Measurements from ENCODE around the gene OR2AJ1.

The OR2AJ1 gene, protein sequence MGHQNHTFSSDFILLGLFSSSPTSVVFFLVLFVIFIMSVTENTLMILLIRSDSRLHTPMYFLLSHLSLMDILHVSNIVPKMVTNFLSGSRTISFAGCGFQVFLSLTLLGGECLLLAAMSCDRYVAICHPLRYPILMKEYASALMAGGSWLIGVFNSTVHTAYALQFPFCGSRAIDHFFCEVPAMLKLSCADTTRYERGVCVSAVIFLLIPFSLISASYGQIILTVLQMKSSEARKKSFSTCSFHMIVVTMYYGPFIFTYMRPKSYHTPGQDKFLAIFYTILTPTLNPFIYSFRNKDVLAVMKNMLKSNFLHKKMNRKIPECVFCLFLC

DNA sequence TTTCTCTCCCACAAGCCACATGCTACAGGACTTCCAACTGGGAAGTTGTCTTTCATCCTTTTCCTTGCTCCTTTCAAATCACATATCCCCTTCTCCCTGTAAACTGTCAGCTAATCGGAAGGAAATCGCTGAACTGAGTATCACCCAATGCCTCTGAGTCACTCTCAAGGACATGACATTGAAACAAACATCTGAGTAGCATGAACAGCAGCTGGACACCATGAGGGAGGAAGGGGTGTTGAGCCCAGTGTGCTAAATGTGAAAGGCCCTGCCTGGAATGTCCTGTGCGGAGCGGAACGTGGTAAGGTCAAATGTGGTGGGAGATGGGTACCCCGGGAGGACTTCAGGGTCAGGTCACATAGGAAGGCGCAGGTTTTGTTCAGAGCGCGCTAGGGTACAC, at the start of gene OR2AJ1:
Gene OR2AJ1 (plus strand): TSS at position 22 of the 400 bp plus-strand sequence. CDS start 8,880 bp downstream, outside the sequence.
- no peak for DNase-seq

DNA sequence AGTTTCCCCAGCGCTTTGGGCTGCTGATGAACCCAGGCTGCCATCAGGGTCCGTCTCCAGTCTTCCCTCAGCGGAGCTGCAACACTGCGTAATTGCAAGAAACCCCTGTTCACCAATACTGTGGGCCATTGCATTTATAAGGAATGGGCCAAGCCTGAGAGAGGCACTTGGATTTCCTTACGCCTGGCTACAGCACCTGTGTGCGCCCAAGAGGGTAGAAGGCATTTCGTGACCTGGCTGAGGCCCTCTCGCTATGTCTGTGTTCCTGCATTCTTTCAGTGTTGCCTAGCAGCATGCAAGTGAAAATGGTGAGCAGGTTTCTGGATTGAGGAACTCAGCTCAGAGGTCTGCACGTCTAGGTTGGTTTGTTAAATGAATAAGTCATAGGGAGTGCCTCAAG, 41.3 kb upstream of the OR2AJ1 start:
- DNase-seq: no peak

DNA sequence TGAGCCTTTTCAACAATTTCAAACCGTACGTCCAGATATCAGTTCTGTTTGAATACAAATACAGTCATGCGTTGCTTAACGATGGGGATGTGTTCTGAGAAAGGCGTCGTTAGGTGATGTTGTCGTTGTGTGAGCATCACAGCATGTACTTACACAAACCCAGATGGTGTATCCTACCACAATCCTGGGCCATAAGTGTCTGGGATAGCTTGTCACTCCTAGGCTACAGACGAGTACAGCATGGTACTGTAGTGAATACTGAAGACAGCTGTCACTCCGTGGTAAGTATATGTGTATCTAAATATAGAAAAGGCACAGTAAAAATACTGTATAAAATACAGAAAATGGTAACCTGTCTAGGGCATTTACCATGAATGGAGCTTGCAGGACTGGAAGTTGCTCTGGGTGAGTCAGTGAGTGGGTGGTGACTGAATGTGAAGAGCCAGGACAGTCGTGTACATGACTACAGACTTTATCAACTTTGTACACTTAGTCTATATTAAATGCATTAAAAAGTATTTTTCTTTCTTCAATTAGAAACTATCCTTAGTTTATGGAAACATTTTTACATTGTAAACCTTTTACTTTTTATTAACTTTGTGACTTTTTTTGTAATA, 39.8 kb upstream of the OR2AJ1 start:
- DNase-seq: no peak

DNA sequence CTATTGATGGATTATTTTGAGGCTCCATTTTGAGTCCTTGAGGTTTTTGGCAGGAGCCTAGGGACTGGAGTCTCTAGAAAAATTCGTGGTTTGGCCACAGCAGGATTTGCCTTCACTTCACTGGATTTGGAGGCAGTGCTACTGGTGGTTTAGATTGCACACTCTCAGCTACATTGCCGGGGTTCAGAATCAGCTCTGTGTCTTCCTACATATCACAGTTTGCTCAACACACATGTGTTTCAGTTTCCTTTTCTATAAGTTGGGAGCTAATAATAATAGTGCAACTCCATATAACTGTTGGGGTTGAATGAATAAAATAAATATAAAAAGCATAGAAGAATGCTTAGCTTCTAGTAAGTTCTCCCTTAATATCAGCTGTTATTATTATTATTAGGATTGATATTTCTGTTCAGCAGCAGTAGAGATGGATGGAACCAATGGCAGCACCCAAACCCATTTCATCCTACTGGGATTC, 29.5 kb upstream of the OR2AJ1 start, which contains the start of gene OR2W3:
Gene OR2W3 (plus strand): TSS at position 425 of the 475 bp plus-strand sequence. CDS start 0 bp downstream, at position 425.
- no peak for DNase-seq

DNA sequence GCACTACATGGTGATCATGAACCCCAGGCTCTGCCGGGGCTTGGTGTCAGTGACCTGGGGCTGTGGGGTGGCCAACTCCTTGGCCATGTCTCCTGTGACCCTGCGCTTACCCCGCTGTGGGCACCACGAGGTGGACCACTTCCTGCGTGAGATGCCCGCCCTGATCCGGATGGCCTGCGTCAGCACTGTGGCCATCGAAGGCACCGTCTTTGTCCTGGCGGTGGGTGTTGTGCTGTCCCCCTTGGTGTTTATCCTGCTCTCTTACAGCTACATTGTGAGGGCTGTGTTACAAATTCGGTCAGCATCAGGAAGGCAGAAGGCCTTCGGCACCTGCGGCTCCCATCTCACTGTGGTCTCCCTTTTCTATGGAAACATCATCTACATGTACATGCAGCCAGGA, 28.7 kb upstream of the OR2AJ1 start:
- DNase-seq: no peak

DNA sequence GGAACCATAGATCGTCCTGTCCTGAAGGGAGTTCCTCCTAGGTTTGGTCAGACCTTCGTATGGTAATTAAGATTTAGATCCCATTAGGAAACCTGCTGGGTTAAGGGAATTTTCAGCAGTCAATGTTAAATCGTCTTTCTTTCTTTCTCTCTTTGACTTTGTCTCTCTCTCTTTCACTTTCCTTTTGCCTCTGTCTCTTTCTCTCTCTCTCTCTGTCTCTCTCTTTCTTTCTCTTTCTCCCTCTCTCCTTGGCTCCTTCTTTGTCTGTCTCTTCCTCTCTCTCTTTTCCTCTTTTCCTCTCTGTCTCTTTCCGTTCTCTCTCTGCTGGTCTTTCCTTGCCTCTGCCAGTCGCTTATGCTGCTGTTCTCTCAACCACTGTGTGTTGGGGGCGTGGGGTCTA, 20.6 kb upstream of the OR2AJ1 start:
- DNase-seq: no peak

DNA sequence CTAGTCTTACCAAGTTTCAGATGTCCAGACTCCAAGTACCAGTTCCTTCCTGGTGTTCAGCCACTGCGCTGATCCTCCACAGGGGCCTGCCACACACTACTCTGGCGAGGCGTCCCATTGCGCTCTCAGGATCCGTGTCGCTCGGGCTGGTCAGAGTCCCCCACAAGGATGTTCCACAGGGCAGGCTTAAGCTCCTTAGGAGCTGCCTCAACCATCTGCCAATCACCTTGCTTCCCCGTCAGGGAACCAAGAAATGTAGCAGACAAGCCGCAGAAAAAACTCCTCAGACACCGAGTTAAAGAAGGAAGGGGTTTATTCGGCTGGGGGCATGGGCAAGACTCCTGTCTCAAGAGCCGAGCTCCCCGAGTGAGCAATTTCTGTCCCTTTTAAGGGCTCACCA, 19.5 kb upstream of the OR2AJ1 start:
- DNase-seq: no peak

DNA sequence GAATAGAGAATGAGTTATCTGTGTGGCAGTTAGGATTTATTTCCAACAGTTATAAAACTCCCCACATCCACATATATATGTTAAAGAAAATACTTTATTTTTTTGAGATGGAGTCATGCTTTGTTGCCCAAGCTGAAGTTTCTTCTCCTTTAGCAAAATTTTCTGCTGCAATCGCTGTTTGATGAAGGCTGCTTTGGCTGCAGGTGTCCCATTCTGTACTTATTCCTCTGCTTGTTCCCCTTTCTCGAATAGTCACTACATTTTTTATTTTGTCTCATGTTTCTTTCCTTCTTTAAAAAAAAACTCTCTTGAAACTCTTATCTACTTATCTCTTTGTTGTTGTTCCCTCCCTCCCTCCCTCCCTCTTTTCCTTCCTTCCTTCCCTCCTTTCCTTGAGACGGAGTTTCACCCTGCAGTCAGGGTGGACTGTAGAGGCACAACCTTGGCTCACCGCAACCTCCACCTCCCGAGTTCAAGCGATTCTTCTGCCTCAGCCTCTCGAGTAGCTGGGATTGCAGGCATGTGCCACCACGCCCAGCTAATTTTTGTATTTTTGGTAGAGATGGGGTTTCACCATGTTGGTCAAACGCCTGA, 18.7 kb upstream of the OR2AJ1 start:
- no peak for DNase-seq

DNA sequence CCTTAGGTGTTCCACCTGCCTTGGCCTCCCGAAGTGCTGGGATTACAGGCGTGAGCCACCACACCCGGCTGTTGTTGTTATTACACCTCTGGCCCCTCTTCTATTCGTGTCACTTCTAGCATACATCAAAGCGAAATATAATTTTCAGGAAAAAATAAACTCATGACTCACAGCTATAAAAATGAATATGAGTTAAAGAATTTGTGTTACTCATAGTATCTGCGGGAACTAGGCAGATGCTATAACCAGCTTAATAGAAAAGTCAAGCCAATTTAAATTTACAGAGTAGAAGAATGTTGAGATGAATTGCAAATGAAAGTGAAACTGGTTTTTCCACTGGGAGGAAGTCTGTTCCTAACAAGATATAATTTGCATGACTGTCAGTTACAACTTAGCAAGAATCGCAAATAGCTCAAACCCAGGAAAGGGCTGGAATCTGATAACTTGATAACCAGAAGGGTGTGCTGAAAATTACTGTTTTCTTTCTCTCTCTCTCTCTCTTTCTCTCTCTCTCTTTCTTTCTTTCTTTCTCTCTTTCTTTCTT, 18.1 kb upstream of the OR2AJ1 start:
- DNase-seq: no peak

DNA sequence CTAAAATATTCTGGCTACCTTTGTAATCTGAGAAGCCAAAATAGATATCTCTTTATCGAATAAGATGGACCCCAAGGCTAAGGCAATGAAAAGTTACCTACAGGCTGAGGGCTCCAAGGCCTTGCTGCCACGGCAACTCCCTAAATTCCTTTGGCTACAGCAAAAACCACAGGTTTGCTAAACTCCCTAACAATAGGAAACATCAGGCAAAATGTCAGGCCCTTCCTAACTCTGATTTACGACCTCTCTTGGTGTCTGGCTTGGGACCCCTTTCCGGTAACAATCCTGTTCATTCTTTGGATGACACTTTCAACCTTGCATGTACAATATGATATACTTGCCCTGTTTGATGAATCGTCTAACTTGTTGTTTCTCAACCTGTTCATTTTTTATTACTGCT, 15.9 kb upstream of the OR2AJ1 start:
- DNase-seq: no peak

DNA sequence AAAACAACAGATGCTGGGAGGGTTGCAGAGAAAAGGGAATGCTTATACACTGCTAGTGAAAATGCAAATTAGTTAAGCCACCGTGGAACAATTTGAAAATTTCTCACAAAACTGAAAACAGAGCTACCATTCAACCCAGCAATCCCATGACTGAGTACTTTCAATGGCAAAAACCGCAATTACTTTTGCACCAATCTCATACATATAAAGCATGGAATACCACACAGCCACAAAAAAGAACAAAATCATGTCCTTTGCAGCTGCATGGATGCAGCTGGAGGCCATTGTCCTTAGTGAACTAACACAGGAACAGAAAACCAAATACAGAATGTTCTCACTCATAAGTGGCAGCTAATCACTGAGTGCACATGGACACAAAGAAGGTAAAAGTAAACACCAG, 10.9 kb upstream of the OR2AJ1 start:
- DNase-seq: no peak

DNA sequence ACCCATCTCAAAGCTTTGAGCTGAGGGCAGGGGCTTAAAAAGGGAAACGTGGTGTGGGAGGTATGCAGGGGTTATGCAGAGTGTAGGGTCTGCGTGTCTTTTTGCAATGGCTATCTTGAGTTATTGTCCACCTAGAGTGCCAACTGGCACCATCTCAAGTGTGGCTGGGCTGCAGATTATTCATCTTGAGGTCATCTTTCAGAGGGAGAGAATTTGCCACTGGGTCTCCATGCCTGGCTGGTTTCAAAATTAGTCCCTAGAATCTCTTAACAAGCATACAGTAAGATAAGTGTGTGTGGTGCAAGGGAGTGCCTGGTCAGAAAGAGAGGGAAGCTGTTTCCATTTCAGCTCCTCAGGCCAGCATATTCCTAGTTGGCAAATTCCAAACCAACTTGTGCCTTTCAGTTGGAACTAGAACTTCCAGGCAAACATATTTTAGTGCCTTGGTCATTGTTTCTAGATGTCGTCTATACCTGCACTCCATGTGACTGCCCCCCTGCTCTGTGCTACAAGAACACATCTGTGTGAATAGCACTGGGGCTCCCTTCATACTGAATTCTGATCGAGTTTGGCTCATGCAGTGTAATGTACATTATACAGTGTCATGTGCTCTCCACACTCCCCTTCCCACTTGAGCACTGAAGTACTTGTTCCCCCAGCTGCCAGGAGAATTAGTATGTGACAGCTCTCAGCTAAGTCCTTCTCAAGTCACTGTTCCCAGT, 9.6 kb upstream of the OR2AJ1 start:
- DNase-seq: no peak

DNA sequence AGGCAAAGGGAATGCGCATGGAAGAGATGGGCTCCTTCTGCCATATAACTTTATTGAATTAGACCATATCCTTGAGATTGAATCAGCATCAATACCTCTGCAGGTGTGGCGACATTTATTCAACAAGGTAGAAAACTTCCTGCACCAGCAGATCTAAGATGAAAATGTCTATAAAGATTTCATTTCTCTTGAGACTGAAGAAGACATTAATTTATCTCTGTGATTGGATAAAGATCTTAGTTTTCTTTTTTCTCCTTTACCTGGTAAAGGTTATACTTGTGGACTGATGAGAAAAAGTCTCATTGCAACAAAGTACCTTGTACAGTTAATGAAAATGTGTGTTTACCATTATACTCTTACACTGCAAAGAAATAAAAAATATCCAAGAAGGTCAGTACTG, 4.7 kb upstream of the OR2AJ1 start, which contains the start of gene OR2T8:
Gene OR2T8 (plus strand): TSS at position 301 of the 400 bp plus-strand sequence. CDS start 766 bp downstream, outside the sequence.
- no peak for DNase-seq

DNA sequence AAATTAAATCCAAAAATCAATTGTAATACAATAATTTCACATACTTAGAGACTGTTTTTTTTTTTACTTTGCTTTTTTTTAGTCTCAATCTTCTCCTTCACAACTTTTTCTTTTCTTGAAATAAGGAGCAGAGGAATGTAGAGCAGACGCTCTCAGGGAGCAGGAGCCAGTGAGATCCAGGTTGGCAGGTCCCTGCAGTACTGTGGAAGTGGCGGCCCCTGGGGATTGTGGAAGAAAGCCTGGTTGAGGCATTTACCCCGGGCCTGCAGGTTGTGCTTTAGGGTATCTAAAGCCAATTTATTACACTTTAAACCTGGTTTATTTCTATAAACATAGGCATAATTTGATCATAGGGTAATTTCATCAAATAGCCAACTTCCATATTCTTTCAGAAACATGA, 748 bp upstream of the OR2AJ1 start:
- no peak for DNase-seq

DNA sequence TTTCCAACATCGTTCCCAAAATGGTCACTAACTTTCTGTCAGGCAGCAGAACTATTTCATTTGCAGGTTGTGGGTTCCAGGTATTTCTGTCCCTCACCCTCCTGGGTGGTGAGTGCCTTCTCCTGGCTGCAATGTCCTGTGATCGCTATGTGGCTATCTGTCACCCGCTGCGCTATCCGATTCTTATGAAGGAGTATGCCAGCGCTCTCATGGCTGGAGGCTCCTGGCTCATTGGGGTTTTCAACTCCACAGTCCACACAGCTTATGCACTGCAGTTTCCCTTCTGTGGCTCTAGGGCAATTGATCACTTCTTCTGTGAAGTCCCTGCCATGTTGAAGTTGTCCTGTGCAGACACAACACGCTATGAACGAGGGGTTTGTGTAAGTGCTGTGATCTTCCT, 9.3 kb downstream of the OR2AJ1 start:
- no peak for DNase-seq

DNA sequence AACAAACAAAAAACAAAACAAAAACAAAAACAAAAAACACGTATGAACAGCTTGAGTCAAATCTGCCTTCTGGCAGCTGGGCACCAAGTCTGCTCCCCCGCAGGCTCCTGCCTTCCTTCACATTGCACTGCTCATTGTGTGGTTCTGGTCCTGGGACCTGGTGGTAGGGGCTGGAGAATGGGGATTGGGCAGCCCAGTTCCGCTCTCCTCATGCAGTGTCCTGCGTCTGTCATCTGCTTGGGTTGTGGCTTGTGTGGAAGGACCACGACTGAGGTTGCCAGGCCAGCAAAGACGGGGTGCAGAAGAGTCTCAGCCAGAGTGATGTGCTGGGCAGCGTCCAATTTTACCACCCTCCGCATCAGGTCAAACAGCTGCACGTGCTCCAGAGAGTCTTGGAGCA, 11.1 kb downstream of the OR2AJ1 start:
- no peak for DNase-seq

DNA sequence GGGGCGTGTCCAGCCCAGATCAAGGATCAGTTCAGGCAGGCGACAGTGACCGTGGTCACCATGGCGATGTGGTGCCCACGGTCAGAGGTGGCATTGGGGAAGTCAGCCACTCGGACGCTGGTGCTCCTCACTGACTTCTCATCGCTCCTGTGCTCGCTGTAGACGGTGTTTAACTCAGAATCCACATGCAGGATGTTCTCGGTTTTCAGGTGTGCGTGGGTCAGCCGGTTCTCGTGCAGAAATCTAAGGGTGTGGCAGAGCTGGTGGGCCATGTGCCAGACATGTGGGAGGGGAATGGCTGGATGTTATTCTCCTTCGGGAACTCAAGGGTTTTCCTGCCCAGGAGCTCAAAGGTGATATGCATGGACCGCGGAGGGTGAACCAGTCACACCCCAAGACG, 11.7 kb downstream of the OR2AJ1 start:
- no peak for DNase-seq

DNA sequence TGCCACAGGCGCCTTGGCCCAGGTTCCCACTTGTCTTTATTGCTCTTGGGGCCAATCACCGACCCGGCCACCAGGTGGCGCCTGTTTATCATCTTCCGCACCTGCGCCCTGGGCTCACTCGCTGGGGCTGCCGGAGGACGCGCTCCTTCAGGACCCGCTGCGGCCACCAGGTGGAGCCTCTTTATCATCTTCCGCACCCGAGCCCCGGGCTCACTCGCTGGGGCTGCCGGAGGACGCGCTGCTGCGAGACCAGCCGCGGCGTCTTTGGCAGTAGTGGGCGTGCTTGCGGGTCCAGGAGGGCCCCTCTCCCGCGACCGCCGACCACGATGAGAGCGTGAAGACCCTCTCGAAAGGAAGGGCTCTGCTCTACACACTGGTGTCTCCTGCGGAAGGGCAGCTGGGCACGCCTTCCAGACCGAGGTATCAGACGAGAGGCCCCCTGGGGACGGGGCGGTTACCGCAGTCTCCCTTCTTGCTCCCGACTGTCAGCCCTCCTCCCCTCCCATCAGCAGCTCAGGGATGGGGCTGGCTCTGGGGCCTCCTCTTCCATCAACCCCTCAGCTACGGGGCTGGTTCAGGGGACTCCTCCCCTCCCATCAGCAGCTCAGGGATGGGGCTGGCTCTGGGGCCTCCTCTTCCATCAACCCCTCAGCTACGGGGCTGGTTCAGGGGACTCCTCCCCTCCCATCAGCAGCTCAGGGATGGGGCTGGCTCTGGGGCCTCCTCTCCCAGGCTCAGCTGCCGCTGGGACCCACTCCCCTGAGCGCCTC, 12.5 kb downstream of the OR2AJ1 start:
- DNase-seq: peak; percentile 54

DNA sequence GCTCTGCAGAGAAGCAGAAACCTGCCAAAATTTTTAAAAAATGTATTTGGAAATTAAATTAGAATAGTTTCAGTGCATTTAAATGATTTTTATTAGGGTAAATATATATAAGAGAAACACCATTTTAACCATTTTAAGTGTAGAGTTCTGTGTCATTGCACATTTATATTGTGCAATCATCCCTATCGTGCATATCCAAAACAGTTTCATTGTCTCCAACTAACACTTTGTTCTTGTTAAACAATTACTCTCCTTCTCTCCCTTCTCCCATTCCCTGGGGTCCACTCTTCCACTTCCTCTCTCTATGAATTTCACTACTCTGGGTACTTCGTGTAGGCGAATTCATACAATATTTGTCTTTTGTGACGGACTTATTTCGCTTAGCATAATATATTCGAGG, 17.9 kb downstream of the OR2AJ1 start:
- DNase-seq: no peak

DNA sequence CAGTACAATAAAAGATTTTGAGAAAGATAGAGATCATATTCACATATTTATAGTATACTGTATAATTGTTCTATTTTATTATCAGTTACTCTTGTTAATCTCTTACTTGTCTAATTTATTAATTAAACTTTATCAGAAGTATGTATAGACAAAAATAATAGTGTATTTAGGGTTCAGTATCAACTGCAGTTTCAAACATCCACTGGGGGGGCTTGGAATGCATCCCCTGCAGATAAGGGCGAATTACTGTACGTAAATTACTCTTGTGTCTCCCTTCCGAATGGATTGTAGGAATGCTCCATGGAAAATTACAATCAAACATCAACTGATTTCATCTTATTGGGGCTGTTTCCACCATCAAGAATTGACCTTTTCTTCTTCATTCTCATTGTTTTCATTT, 23.9 kb downstream of the OR2AJ1 start, which contains the start of gene OR2L8:
Gene OR2L8 (plus strand): TSS at position 301 of the 400 bp plus-strand sequence. CDS start 0 bp downstream, at position 301.
- DNase-seq: no peak

DNA sequence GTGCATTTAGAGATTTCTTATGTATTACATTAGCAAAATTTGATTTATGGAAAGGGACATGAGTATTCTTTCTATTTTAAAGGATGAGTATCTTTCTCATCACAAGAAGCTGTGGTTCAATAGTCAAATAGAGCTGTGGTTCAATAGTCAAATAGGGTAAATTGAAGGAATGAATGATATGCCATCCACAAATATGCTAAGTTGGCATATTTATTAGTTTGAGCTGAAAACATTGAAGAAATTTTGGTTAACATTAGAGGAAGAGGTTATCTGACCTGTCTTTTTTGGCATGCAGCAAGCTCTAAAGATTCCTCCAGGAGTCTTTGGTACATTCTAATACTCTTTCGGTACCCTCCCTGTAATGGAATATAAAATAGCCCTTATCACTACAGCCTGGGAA, 28.7 kb downstream of the OR2AJ1 start:
- no peak for DNase-seq

DNA sequence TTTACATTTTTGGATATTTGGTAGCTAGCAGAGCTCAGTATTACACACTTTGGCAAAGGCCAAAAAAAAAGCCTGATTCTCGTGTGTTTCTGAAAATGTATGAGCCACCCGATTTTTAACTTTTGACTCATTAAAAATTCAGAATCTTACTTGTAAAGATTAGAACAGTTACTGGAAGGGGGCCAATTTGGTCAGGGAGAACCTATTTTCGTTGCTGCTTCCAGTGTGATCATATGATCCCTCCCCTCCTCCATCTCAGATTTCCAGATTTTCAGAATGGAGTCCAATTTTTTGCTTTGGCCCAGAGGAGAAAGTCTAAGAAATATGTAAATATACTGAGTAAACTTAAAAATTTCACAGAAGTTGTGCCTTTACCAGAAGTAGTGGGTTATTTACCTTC, 37.1 kb downstream of the OR2AJ1 start:
- no peak for DNase-seq

All from activated CD4-positive, alpha-beta T cell treated with anti-CD3 and anti-CD28 coated beads, Interleukin-2, amount 50 U/mL, for 1 hour (primary cell).